Activated CD8-positive, alpha-beta memory T cell treated with anti-CD3 and anti-CD28 coated beads for 48 hours (primary cell): ENCODE measurements around the gene SLC4A5.
A peak's percentile ranks its signal among the peaks of the same experiment; 100 is the strongest.
"Not testable (repeated sequence)": the region's sequence is repeated elsewhere in the genome, so short reads cannot be mapped to it uniquely, and the experiment has no call there.

ENCODE experiments used
- DNase-seq, 3 experiments: peaks; one replicate each; pipeline ENCODE4 v3.0.0-alpha.2; 2020; ENCODE audit warnings: low read depth in 2 of 3, low spot score in 2 of 3

SLC4A5 gene

DNA sequence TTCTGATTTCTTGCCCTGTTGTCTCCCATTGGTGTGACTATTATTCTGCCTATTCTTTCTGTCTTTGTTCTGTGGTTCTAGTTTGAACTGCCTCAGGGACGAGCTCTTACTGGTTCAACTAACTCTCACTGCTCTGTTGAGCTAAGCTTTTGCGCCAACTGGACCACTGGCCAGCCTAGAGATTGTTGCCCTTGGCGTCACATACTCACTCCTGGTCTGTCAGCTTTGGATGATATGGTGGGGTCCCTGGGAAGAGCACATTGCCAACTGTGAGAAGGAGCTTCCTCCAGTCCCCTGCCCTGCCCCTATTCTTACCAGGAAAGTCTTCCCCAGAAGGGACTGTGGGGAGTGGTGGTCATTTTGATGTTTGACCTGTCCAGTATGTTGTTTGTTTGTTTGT, 138.8 kb downstream of the SLC4A5 start:
- DNase-seq, result no peak

DNA sequence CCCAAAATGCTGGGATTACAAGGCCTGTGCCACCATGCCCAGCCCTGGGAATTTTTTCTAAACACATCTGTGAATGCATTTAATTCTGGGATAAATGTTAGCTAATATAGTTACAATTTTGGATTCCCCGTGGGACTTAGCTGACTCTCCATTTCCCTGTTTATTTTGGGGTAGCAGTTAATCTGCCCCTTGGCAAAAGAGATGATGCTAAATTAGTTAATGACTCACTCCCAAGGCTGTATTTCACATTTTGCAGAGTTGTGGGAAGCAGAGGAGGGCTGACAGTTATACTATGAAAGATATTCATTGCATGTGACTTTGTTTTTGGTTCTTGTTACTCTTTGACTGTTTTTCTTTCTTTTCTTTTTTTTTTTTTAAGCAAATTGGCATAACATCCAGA, 141.6 kb downstream of the SLC4A5 start:
- no peak for DNase-seq

DNA sequence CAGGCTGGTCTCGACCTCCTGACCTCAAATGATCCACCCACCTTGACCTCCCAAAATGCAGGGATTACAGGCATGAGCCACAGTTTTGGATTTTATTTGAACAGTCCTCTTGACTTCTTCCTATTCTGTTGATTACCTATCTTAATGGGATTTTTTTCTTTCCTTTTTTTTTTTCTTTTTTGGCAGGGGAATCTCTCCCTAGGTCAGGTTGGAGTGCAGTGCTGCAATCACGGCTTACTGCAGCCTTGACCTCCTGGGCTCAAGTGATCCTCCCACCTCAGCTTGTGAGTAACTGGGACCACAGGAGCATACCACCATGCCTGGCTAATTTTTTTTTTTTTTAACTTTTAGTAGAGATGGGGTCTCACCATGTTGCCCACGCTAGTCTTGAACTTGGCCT, 142.0 kb downstream of the SLC4A5 start:
- DNase-seq, result no peak

DNA sequence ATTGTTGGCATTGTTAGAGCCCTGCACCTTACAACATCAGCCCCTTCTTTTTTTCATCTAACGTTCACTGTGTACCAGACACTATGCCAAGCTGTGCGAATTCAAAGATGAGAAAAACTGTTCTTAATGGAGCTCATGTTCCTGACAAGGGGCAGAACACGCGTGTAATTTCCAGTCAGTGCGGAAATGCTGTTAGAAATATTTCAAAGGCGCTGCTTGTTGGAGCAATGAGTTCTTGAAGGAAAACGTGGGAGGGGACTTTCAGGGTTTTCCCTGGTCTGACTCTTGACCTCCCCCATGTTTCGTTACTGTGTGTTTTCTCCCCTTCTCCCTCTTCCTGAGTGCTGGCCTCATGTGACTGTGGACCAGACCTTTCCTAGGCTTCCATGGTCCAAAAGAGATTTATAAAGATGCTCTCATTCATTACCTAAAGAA, 143.3 kb downstream of the SLC4A5 start:
- no peak for DNase-seq

DNA sequence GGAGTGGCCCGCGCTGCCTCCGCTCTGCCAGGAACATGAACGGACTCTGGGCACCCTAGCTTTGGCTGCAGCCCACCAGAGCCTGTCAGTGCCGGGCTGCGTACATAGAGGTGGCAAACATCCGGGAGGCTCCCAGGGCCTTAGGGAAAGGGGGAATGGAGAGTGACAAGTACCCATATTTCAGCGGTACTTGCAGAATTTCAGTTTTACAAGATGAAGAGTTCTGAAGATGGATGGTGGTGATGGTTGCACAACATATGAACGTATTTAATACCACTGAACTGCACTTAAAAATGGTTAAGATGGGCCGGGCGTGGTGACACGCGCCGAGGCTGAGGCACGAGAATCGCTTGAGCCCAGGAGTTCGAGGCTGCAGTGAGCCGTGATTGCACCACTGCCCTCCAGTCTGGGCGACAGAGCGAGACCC, 143.9 kb downstream of the SLC4A5 start:
- DNase-seq, result no peak

DNA sequence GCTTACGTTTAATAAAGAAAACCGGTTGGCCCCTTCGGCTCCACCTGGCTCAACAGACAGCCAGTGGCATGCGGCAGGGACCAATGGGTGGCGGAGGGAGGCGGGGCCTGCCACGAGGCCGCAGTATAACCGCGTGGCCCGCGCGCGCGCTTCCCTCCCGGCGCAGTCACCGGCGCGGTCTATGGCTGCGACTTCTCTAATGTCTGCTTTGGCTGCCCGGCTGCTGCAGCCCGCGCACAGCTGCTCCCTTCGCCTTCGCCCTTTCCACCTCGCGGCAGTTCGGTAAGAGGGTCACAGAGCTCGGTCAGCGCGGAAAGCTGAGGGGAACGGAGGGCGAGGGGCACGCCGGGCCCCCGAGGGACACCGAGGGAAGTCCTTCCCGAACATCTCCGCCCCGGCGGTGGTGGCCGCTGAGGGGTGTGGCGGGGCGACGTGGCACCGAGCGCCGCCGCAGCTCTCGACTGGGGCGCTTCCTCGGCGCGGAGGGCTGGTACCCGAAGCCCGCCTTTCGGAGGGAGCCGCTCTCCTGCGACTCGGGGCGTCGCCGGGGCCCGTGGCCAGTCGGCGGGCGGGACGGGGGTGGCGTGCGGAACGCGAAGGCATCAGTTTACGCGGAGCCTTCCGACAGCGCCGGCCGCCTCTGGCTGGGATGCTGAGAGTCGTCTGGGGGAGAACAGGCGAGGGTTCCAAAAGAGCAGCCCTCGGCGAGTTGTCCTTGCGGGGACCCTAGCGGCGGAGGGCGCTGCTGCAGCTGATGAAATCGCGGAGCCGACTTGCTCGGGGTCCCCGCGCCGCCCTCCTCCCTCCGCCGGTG, 144.5 kb downstream of the SLC4A5 start, which contains the start of gene MTHFD2:
Gene MTHFD2, plus strand, starts transcription at position 155 of the 814 bp plus-strand sequence. Its CDS starts 27 bp downstream, at position 182.
- peak; percentile 84 to 89 (median 84) for DNase-seq

DNA sequence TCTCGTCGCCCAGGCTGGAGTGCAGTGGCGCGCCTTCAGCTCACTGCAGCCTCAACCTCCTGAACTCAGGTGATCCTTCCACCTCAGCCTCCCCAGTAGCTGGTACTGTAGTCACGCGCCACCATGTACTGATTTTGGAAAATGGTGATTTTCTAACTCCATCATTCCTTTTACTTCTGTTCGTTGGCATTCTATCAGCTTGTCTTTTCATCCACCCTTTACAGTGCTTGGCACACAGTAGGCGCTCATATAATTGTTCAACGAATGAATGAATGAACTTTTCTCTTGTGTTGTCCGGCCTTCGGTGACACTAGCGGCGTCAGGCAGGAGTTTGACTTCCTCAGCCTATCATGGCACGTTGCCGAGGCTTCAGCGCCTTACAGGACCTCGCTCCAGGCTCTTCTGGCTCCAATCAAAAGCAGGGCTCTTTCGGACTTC, 145.2 kb downstream of the SLC4A5 start:
- DNase-seq, result no peak

DNA sequence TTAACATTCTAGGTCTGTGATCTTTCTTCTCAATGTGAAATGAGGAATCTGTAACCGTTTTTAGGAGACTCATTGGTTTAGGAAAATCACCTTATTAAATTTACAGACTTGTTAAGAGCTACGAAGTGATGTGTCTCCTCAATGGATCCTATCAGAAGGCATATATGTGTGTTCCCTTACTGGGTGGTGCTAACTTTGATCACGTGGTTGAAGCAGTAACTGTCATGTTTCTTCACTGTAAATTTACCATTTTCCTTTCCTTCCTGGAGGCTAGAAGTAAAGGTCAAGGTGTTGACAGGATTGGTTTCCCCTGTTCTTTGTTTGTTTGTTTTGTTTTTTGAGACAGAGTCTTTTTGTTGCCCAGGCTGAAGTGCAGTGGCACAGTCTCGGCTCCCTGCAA, 146.2 kb downstream of the SLC4A5 start:
- DNase-seq, result no peak

DNA sequence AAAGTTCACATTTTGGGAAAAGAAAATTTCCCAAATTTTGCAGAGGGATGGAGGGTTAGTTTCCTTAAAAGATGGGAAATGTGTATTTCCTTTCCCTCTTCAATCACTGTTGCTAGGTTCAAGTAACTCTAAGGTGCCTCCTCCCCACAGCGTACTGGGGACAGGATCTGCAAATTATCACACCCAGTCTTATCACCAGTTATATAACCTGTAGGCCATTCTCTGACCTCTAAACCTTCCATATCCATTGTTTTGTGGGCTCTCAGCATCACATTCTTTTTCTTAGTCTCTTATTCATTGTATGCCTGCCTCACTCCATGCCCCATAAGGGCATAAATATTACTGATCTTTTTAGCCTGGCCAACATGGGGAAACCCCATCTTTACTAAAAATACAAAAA, 148.4 kb downstream of the SLC4A5 start:
- DNase-seq, result no peak

DNA sequence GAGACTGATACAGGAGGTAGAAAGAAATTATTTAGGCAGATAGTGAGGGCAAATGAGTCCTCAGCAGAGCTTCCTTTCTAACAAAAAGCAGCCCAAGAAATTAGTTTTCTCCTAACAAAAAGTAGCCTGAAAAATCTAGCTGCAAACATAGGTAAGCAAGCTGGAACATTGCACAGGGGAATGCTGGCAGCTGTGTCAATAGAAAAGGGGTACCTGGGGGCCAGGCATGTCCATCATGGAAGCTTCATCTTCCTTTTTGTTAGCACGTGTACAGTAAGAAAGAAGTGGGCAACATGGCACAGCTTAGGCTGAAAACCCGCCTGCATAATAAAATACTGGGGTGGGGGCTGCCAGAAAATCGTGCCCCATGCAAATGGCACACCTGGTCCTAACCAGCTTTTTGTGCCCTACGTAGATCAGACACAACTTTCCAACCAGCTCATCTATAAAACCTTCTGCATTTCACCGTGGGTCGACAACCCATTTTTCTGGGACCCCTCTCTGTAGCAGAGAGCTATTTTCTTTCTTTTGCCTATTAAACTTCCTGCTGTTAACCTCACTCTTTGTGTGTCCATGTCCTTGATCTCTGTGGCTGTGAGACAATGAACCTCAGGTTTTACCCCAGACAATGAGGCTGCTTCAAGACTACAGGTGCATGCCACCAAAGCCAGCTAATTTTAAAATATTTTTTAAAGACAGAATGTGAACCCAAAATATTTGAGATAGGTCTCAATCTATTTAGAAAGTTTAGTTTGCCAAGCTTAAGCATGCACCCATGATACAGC, 151.4 kb downstream of the SLC4A5 start:
- DNase-seq, result no peak

DNA sequence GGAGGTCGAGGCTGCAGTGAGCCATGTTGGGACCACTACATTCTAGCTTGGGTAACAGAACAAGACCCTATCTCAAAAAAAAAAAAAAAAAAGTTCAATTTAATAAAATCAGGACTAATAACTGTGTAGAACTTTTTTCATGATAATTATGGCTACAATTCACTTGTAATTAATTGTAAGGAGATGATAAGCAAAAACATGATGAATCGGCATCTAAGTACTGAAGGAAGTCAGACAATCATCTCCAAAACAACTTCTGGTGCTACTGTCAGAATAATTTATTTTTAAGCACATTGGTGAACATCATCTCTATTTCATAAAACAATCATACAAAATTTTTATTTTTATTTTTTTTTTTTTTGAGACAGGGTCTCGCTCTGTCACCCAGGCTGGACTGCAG, 154.5 kb downstream of the SLC4A5 start:
- no peak for DNase-seq

DNA sequence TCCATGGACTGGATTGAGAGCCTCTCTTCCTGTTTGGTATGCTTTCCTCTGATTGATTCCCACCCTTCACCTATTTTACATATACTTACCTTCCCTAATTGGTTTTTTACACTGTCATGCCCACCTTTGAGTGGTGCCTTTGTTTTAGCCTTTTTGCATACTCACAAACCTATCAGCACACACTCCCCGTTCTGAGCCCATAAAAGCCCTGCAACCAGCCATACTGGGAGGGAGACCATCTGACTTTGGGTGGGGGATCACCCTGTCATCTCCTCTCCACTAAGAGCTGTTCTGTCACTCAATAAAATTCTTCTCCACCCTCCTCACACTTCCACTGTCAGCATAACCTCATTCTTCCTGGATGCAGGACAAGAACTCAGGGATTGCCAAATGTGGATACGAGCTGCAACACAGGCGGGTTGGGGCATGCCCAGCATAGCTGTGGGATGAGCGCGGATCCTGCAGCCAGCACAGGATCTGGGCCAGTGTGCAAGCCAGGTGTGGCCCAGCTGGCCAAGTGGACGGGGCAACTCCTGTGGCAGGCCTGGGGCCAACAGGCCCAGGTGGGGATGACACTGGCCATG, 155.1 kb downstream of the SLC4A5 start:
- no peak for DNase-seq

DNA sequence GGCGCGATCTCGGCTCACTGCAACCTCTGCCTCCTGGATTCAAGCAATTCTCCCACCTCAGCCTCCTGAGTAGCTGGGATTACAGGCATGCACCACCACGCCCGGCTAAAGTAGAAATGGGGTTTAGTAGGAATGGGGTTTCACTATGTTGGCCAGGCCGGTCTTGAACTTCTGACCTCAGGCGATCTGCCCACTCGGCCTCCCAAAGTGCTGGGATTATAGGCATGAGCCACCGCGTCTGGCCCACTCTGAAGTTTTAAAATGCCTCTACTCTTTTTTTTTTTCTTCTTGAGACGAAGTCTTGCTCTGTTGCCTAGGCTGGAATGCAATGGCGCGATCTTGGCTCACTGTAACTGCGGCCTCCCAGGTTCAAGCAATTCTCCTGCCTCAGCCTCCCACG, 156.5 kb downstream of the SLC4A5 start:
- DNase-seq, result not testable (repeated sequence)

DNA sequence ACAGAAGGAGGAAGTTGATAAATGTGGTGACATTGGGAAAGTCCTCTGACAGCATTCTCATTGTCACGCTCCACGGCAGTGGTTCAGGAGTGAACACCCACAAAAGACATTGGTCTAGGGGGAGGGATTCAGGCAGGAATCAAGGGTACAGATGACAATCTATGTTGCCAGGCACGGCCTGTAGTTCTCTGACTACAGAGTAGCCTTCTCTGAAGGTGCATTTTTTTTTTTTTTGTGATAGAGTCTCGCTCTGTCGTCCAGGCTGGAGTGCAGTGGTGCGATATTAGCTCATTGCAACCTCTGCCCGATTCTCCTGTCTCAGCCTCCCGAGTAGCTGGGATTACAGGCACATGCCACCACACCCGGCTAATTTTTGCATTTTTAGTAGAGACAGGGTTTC, 157.2 kb downstream of the SLC4A5 start:
- DNase-seq, result no peak

DNA sequence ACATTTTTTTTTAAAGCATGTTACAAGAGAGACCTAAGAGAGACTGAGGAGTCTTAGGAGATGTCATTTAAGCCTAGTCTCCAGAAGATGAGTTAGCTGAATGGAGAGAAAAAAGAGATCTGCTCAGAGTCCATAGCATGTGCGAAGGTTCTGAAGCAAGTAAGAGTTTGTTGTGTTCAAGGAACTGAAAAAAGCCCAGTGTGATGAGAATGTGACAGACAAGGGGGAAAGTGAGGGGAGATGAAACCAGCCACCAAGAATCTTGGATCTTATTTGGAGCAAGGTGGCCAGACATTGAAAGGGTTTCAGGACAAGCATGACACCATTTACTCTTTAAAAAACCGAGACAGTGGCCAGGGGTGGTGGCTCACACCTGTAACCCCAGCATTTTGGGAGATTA, 159.3 kb downstream of the SLC4A5 start:
- DNase-seq, result no peak

DNA sequence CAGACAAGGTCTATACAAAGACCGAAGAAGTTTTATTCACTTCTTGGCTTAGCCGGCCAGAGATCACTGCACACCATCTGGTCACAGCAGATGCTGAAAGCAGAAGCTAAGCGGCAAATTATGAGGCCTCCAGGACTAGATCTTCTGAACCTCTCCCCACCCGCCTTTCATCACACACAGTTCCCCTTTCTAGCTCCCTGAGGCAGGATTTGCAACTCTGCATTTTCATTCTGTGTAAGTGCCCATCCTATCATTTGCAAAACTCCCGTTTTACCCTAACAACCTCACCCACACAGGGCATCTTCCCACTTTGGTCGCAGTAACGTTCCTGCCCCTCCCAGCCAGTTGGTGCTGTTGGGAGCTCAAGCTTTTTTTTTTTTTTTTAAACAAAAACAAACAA, 161.5 kb downstream of the SLC4A5 start:
- no peak for DNase-seq

DNA sequence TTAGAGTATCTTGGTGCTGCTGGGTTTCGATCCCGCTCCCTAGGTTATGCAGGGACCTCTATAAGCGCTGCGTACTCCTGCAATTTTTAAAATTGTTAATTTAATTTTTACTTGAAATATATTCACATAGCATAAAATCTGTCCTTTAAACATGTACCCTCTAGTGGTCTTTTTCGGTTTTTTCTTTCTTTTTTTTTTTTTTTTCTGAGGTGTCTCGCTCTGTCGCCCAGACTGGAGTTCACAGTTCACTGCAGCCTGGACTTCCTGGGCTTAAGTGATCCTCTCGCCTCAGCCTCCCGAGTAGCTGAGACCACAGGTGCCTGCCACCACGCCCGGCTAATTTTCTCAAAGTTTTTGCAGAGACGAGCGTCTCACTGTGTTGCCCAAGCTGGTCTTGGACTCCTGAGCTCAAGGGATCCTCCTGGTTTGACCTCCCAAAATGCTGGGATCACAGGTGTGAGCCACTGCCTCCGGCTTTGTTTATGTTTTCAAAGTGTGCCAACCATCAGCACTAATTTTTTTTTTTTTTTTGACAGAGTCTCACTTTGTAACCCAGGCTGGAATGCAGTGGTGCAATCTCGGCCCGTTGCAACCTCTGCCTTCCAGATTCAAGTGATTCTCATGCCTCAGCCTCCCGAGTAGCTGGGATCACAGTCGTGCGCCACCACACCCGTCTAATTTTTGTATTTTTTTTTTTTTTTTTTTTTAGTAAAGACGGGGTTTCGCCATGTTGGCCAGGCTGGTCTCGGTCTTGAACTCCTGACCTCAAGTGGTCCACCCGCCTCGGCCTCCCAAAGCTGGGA, 164.0 kb downstream of the SLC4A5 start:
- no peak for DNase-seq

DNA sequence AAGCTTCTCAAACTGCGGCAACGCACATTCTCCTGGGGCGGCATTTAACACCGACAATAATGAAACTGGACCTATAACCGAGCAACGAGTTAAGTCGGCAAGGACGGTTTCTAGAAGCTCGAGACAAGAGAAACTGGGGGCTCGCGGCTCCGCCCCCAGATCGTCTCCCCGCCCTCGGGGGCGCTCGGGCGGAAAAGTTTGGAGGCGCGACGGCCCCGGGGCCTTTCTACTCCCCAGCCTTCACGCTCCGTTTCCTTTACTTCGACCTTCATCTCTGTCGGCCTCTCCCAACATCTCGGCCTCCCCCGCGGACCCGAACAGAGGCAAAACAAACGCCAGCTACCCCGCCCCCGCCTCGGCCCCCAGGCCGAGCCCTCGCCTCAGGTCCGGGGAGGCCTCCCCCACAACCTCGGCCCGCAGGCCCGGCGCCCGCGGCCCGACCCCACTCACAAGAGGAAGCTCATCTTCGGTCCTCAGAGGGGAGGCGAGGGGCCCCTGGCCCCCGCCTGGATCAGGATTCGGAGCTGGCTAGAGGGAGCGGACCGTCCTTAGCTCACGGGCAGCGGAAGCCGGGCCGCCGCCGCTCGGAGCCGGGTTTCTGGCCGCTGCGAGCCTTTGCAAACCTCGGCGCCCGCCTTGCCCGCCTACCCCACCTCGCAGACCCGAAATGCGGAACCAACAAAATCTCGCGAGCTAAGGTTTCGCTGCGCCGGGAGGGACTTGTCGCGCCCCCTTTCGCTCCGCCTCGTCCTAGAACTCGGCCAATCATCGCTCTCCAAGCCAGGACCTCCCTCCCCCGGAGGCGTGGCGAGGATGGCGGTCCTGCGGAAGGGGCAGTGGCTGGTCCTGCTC, 164.8 kb downstream of the SLC4A5 start, which contains the start of gene MOB1A:
Gene MOB1A, minus strand, starts transcription at position 669 of the 852 bp plus-strand sequence. Its CDS starts 205 bp downstream, at position 464.
- peak; percentile 88 to 95 (median 91) for DNase-seq

DNA sequence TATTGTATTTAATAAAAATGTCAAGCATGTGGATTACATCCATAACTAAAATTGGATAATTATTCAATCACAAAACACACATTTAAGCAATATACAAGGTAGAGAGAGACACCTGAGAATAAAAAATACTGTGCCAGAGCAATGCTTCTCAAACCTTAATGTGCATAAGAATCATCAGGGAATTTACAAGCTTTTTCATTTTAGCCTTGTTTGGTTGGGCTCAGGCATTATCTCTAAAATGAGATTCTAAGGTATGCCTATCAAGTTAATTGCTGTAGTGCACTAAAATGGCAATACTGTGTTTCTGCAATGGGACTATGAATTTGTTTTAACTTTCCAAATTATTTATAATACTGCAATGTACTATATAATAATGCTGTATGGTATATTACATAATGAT, 165.5 kb downstream of the SLC4A5 start:
- DNase-seq, result no peak

DNA sequence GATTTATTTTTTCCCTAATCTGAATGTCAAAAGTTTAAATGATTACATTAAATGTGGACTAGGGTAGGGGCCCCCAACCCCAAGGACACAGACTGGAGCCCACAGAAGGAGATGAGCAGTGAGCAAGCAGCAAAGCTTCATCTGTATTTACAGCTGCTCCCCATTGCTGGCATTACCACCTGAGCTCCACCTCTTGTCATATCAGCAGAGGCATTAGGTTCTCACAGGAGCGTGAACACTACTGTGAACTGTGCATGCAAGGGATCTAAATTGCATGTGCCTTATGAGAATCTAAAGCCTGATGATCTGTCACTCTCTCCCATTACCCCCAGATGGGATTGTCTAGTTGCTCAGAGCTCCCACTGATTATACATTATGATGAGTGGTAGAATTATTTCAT, 168.3 kb downstream of the SLC4A5 start:
- no peak for DNase-seq
